ENCODE data around the gene ANKRD16. TPM values are rescaled to one million over a fixed set of nuclear protein-coding genes. Genes with fewer than 3 reads are reported as not detected.
A peak's percentile ranks its signal among the peaks of the same experiment; 100 is the strongest.

The ANKRD16 gene
- total and polyA plus RNA-seq, 2 of the 13 experiments (the other 11 are each of a cell fraction or from before 2014, with no cell fraction given): 8.0 to 11.4 TPM

GRCh38 chr10:5817322-5818047 lies 72.2 kb downstream of the ANKRD16 start:
- peak overlapping the region; percentile 14 for H3K27ac ChIP-seq (ENCODE audit: extremely low read length, insufficient read depth, low read length)
- no peaks in the 10 kb centered on the region for H3K36me3 ChIP-seq (replicated peaks in 1 of 2; ENCODE audit: control insufficient read depth in 1 of 2, insufficient read depth in 2 of 2, low read length in 2 of 2)
- ChIA-PET CTCF (ENCODE audit: low intra/inter-chr PET ratio, low total read pairs) (no interaction called here), POLR2A (interaction anchor here (1.3 to 1.6 kb wide), 3 partner anchors 8 to 20 kb away, joined by 3 to 4 read pairs (median 3); no protein-coding TSS in a partner anchor)
- no peak overlapping the region for H3K9ac ChIP-seq (ENCODE audit: insufficient read depth, low read depth, low read length)
- H3K9me3 ChIP-seq (ENCODE audit: low read length): no peaks in the 10 kb centered on the region
- FAIRE-seq: peak; percentile 43
- intact Hi-C loops (cut with micrococcal nuclease; ENCODE audit: unreplicated experiment) (no loop called here), in situ Hi-C loops (cut with HindIII; ENCODE audit: extremely low pct_ligation_motif_present, low pct_unique_long_range_greater_than_20kb) (loop anchor here (10.0 kb wide), 1 partner anchor 57 kb away; no protein-coding TSS in a partner anchor)
- H4K20me1 ChIP-seq (ENCODE audit: insufficient read depth, low read length): peaks cover 2% of the 10 kb centered on the region
- peaks cover 11% of the 10 kb centered on the region for H3K79me2 ChIP-seq (ENCODE audit: insufficient read depth, low read length)
- peak; percentile 4; the same call in 1 of the 3 replicates for ATAC-seq
- H2AFZ ChIP-seq (ENCODE audit: low read length): no peak overlapping the region
- DNase-seq (ENCODE audit: low spot score): peak; percentile 60
- no TSS peak for BruUV-seq (replicated peaks)
- H3K4me3 ChIP-seq (replicated peaks in 1 of 3; ENCODE audit: insufficient read depth in 1 of 3, low read depth in 2 of 3, low read length in 3 of 3): no peak overlapping the region
- peak overlapping the region; percentile 48 for H3K4me2 ChIP-seq (ENCODE audit: low read depth, low read length)
- peaks cover 54% of the 10 kb centered on the region for H3K4me1 ChIP-seq (ENCODE audit: insufficient read depth, low read length)
- H3K27me3 ChIP-seq (ENCODE audit: control insufficient read depth in 1 of 2, insufficient read depth in 2 of 2, low read length in 2 of 2): peaks cover 0 to under 1% of the 10 kb centered on the region in 2 experiments; a peak in 1 of 5 replicates
- 36% methylated on average over 4 of the region's 4 CpGs for WGBS (ENCODE audit: low lambda C conversion rate)
- TF ChIP-seq REPIN1 (CRISPR knock-in tag; IDR thresholded peaks at IDR 0.05; ENCODE audit: borderline replicate concordance, low read depth) (0 out of 2 replicates have a peak, but pooled peaks have one; percentile 30), ZNF563 (CRISPR knock-in tag; IDR thresholded peaks at IDR 0.05) (no peak), THRA (CRISPR knock-in tag; IDR thresholded peaks at IDR 0.05; ENCODE audit: borderline replicate concordance) (0 out of 2 replicates have a peak, but pooled peaks have one; percentile 7), SKIL (CRISPR knock-in tag; IDR thresholded peaks at IDR 0.05; ENCODE audit: borderline replicate concordance) (no peak), RBFOX2 (IDR thresholded peaks at IDR 0.05; ENCODE audit: low read depth, low read length) (no peak), ZNF580 (CRISPR knock-in tag; IDR thresholded peaks at IDR 0.05; ENCODE audit: borderline replicate concordance, low read depth) (no peak), MYNN (CRISPR knock-in tag; IDR thresholded peaks at IDR 0.05; ENCODE audit: low read depth) (no peak), ZNF17 (CRISPR knock-in tag; IDR thresholded peaks at IDR 0.05) (no peak), ZBTB20 (CRISPR knock-in tag; IDR thresholded peaks at IDR 0.05; ENCODE audit: borderline replicate concordance, low read depth) (no peak), FOXA3 (CRISPR knock-in tag; IDR thresholded peaks at IDR 0.05) (peak; percentile 84), SIN3A (IDR thresholded peaks at IDR 0.05; ENCODE audit: borderline replicate concordance, low read depth, low read length) (no peak), ISX (CRISPR knock-in tag; conservative IDR thresholded peaks at IDR 0.05) (no peak), ZNF652 (CRISPR knock-in tag; IDR thresholded peaks at IDR 0.05; ENCODE audit: borderline replicate concordance, low read depth) (no peak)
- TF ChIP-seq, protein P1, sequence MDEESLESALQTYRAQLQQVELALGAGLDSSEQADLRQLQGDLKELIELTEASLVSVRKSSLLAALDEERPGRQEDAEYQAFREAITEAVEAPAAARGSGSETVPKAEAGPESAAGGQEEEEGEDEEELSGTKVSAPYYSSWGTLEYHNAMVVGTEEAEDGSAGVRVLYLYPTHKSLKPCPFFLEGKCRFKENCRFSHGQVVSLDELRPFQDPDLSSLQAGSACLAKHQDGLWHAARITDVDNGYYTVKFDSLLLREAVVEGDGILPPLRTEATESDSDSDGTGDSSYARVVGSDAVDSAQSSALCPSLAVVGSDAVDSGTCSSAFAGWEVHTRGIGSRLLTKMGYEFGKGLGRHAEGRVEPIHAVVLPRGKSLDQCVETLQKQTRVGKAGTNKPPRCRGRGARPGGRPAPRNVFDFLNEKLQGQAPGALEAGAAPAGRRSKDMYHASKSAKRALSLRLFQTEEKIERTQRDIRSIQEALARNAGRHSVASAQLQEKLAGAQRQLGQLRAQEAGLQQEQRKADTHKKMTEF (CRISPR knock-in tag; IDR thresholded peaks at IDR 0.05): 0 out of 2 replicates have a peak, but pooled peaks have one; percentile 17
